Adipocyte (in vitro differentiated cells): ENCODE data around the gene GVQW3.

Experiments used
- DNase-seq: peaks from one replicate; pipeline ENCODE4 v3.0.0-alpha.2; 2015; ENCODE audit warnings: low read depth
- H3K27me3 ChIP-seq: replicated peaks from 2 replicates; pipeline ENCODE4 v1.7.0; 2013; ENCODE audit warnings: mild to moderate bottlenecking, low read length, moderate library complexity; ENCODE audit not compliant: control insufficient read depth, insufficient read depth
- H3K36me3 ChIP-seq: 2 replicates; pipeline ENCODE4 v1.7.0; 2013; ENCODE audit warnings: low read length, mild to moderate bottlenecking, moderate library complexity; ENCODE audit not compliant: control insufficient read depth, insufficient read depth, severe bottlenecking
- H3K4me1 ChIP-seq: 2 replicates; pipeline ENCODE4 v1.7.0; 2013; ENCODE audit warnings: mild to moderate bottlenecking, low read length, moderate library complexity; ENCODE audit not compliant: control insufficient read depth, insufficient read depth
- H3K4me3 ChIP-seq: 2 replicates; pipeline ENCODE4 v1.7.0; 2013; ENCODE audit warnings: mild to moderate bottlenecking, low read length, moderate library complexity
- H3K9ac ChIP-seq: 2 replicates; pipeline ENCODE4 v1.7.0; 2013; ENCODE audit warnings: mild to moderate bottlenecking, low read length, moderate library complexity
- H3K9me3 ChIP-seq: 2 replicates; pipeline ENCODE4 v1.7.0; 2013; ENCODE audit warnings: mild to moderate bottlenecking, low read length, moderate library complexity; ENCODE audit not compliant: control insufficient read depth

GVQW3 gene

DNA sequence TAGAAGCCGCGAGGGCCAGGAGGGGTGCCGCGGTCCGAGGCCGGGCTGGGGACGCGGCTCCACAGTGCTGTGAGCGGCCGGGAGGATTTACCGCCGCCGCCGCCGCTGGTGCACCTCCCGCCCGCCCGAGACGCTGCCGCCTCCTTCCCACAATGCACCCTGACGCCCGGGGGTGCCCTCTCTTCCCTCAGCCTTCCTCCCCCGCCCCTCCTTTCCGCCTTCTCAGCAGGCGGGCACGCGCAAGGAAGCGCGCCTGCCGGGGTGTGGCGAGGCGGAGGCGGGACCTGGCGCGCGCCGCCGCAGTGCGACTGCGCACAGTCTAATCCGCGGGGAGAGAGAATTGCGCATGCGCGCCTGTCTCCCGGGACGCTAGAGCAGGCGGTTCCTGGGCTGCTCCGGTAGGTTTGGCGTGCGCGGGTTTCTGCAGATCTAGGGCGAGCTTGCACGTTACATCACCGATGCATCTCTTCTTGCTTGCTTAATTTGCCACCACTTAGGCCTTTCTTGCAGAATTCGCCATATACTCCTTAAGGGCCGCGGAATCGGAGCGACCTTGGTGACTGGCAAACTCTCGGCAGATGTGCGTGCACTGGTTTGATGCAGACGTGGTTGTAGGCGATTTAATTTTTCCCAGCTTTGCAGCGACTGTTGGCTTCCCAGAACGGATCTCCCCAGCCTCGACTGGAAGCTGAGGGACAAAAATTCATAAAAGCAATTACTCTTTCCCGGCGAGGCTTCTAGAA lies at the start of gene GVQW3, which contains the start of gene THAP12:
GVQW3 (plus strand) TSS at position 347 of the 743 bp plus-strand sequence. CDS start 506 bp downstream, outside the sequence.
THAP12 (minus strand) TSS at position 156 of the 743 bp plus-strand sequence. CDS start 296 bp downstream, outside the sequence.
- peak; percentile 99 for DNase-seq
- no peaks in the 10 kb centered on the region for H3K27me3 ChIP-seq
- peak within 1 kb of the TSS; percentile 88 for H3K9ac ChIP-seq
- H3K36me3 ChIP-seq: no peaks in the 10 kb centered on the region
- peak within 1 kb of the TSS; percentile 91 for H3K4me3 ChIP-seq
- H3K4me1 ChIP-seq: peaks cover 20% of the 10 kb centered on the region
- no peaks in the 10 kb centered on the region for H3K9me3 ChIP-seq

DNA sequence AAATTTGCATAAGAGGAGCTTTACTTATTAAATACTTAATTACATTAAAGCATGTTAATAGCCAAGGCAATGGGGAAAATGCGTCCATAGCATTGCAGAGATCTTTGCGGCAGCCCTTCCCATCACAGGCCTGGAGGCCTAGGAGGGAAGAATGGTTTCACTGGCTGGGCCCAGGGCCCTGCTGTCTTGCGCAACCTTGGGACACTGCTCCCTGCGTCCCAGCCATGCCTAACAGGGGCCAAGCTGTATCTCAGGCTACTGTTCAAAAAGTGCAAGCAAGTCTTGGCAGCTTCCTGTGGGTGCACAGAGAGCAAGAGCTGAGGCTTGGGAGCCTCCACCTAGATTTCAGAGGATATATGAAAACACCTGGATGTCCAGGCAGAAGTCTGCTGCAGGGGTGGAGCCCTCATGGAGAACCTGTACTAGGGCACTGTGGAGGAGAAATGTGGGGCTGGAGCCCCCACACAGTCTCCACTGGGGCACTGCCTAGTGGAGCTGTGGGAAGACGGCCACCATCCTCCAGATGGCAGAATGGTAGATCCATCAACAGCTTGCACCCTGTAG lies 46.2 kb upstream of the GVQW3 start:
- no peak for DNase-seq
- Histone ChIP-seq H3K4me1 (peaks cover 16% of the 10 kb centered on the region), H3K27me3 (peaks cover 5% of the 10 kb centered on the region), H3K4me3 (no peak overlapping the region), H3K9me3 (peaks cover 9% of the 10 kb centered on the region), H3K9ac (no peak overlapping the region), H3K36me3 (no peaks in the 10 kb centered on the region)

- no peak for DNase-seq
- H3K9ac ChIP-seq: no peak overlapping the region
- peaks cover 9% of the 10 kb centered on the region for H3K9me3 ChIP-seq
- no peak overlapping the region for H3K4me3 ChIP-seq
- no peaks in the 10 kb centered on the region for H3K27me3 ChIP-seq
- no peaks in the 10 kb centered on the region for H3K36me3 ChIP-seq
- peaks cover 20% of the 10 kb centered on the region for H3K4me1 ChIP-seq
Observed at GRCh38 chr11:76335842-76336241, 45.3 kb upstream of the GVQW3 start.

DNA sequence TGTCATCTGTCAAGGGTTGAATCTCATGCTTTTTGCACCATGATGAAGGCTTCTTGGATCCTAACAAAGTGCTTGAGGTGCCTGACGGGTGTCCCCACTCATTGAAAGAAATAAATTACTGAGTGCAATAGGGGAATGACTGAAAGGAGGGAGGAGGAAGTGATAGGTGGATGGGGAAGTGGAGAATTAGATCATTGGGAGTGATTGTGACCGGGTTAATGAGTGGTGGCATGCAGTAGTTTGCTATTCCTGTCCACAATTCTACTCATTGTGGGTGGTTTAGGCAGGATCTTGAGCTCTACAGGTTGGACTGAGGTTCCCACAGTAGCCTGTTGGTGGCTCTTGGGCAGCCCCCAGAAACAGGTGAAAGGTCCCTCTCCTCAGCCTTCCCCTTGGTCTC lies 44.5 kb upstream of the GVQW3 start:
- no peaks in the 10 kb centered on the region for H3K27me3 ChIP-seq
- no peak overlapping the region for H3K9ac ChIP-seq
- peaks cover 20% of the 10 kb centered on the region for H3K4me1 ChIP-seq
- no peak overlapping the region for H3K4me3 ChIP-seq
- H3K9me3 ChIP-seq: peaks cover 9% of the 10 kb centered on the region
- H3K36me3 ChIP-seq: no peaks in the 10 kb centered on the region
- DNase-seq: no peak

GRCh38 chr11:76337469-76337868 lies 43.7 kb upstream of the GVQW3 start:
- H3K4me1 ChIP-seq: peaks cover 20% of the 10 kb centered on the region
- DNase-seq: no peak
- H3K4me3 ChIP-seq: no peak overlapping the region
- no peak overlapping the region for H3K9ac ChIP-seq
- H3K27me3 ChIP-seq: no peaks in the 10 kb centered on the region
- peaks cover 9% of the 10 kb centered on the region for H3K9me3 ChIP-seq
- H3K36me3 ChIP-seq: no peaks in the 10 kb centered on the region

GRCh38 chr11:76337923-76338322 lies 43.2 kb upstream of the GVQW3 start:
- no peaks in the 10 kb centered on the region for H3K36me3 ChIP-seq
- H3K4me3 ChIP-seq: no peak overlapping the region
- DNase-seq: no peak
- peaks cover 20% of the 10 kb centered on the region for H3K4me1 ChIP-seq
- no peak overlapping the region for H3K9ac ChIP-seq
- H3K9me3 ChIP-seq: peaks cover 9% of the 10 kb centered on the region
- H3K27me3 ChIP-seq: no peaks in the 10 kb centered on the region

- Histone ChIP-seq H3K36me3 (no peaks in the 10 kb centered on the region), H3K27me3 (no peaks in the 10 kb centered on the region), H3K4me1 (peaks cover 20% of the 10 kb centered on the region), H3K4me3 (peak overlapping the region; percentile 12), H3K9me3 (peaks cover 9% of the 10 kb centered on the region), H3K9ac (peak overlapping the region; percentile 76)
- no peak for DNase-seq
Observed at GRCh38 chr11:76339221-76339620, 41.9 kb upstream of the GVQW3 start.

DNA sequence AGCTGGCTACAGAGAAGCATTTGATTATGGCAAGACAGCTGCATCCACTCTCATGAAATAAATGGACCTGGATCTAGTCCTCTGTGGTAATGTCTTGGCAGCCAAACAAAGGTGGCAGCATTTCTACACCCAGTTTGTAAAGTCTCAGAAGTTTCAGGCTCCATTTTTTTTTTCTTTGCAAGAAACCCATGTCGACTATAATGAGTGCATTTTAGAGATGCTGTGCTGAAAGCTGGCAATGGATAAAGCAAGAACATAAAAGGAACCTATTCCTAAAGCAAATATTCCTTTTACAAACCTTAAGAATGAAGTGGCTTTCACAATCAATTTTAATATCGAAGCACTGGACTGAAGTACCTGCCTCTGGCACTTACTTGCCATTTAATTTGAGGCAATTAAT lies 33.7 kb upstream of the GVQW3 start:
- Histone ChIP-seq H3K36me3 (peaks cover 18% of the 10 kb centered on the region), H3K9me3 (no peaks in the 10 kb centered on the region), H3K4me1 (no peaks in the 10 kb centered on the region), H3K27me3 (no peaks in the 10 kb centered on the region), H3K9ac (no peak overlapping the region), H3K4me3 (no peak overlapping the region)
- no peak for DNase-seq

DNA sequence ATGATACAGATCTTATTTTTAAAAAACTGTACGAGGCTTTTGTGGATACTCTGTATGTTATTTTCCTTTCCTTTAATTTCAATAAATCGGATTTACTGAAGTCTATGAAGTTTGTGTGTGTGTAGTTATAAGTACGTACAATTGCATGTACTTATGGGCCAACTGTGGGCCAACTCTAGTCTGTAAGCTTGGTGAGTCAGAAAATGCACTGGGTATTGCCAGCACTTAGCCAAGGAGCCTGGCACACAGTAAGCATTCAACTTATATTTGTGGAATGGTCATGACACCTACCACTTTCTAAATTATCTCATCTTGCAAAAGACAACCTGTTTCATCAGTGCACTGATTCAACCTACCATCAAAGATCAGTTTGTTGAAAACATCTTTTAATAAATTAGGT lies 32.8 kb upstream of the GVQW3 start:
- DNase-seq: no peak
- Histone ChIP-seq H3K9ac (no peak overlapping the region), H3K4me3 (no peak overlapping the region), H3K36me3 (peaks cover 27% of the 10 kb centered on the region), H3K27me3 (no peaks in the 10 kb centered on the region), H3K9me3 (no peaks in the 10 kb centered on the region), H3K4me1 (no peaks in the 10 kb centered on the region)

DNA sequence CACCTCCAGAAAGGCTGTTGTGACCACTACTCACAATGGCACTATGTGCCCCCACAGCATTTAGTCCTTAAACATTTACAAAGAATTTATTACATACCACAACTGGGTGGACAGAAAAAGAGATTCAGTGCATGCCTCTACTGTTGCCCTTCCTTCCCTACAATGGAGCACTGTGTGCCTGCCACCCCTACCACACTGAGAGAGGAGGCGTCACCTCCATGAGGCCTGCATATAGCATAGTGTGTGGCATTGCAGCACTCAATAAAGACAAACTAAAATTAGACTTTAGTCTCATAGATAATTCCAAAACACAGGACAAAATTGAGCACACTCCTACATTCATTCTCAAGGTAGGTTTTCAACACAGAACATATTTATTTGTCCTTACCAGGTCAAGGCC lies 26.0 kb upstream of the GVQW3 start:
- Histone ChIP-seq H3K4me3 (no peak overlapping the region), H3K9me3 (peaks cover 6% of the 10 kb centered on the region)
- DNase-seq: no peak

GRCh38 chr11:76361374-76361773 lies 19.7 kb upstream of the GVQW3 start:
- H3K4me3 ChIP-seq: peak overlapping the region; percentile 1
- peak; percentile 51 for DNase-seq
- peaks cover 9% of the 10 kb centered on the region for H3K36me3 ChIP-seq
- H3K27me3 ChIP-seq: no peaks in the 10 kb centered on the region
- H3K9me3 ChIP-seq: no peaks in the 10 kb centered on the region
- peaks cover 16% of the 10 kb centered on the region for H3K4me1 ChIP-seq
- H3K9ac ChIP-seq: peak overlapping the region; percentile 4

More for the DNA sequence above, 26.0 kb upstream of the GVQW3 start:
- peaks cover 46% of the 10 kb centered on the region for H3K36me3 ChIP-seq
- H3K4me1 ChIP-seq: no peaks in the 10 kb centered on the region
- no peak overlapping the region for H3K9ac ChIP-seq
- H3K27me3 ChIP-seq: no peaks in the 10 kb centered on the region
